Stomach smooth muscle (tissue), 2 donors: ENCODE measurements around the gene NECAP2.

Experiments
- H3K27ac ChIP-seq: one replicate; pipeline ENCODE4 v1.7.0; 2013; ENCODE audit warnings: mild to moderate bottlenecking, low read length, inconsistent platforms
- H3K27me3 ChIP-seq, 2 donors: one replicate each; pipeline ENCODE4 v1.7.0; 2013; ENCODE audit warnings: low read length in 2 of 2; ENCODE audit not compliant: insufficient read depth in 2 of 2, control insufficient read depth in 1 of 2
- H3K36me3 ChIP-seq, 2 donors: one replicate each; pipeline ENCODE4 v1.7.0; 2013; ENCODE audit warnings: low read length in 2 of 2; ENCODE audit not compliant: control insufficient read depth in 2 of 2, insufficient read depth in 2 of 2
- H3K4me1 ChIP-seq: one replicate; pipeline ENCODE4 v1.7.0; 2013; ENCODE audit warnings: low read length; ENCODE audit not compliant: control insufficient read depth, insufficient read depth
- H3K4me3 ChIP-seq, 2 donors: one replicate each; pipeline ENCODE4 v1.7.0; 2013; ENCODE audit warnings: low read length in 2 of 2
- H3K9ac ChIP-seq, 2 donors: one replicate each; pipeline ENCODE4 v1.7.0; 2013; ENCODE audit warnings: low read length in 2 of 2, mild to moderate bottlenecking in 1 of 2
- H3K9me3 ChIP-seq, 2 donors: one replicate each; pipeline ENCODE4 v1.7.0; 2013; ENCODE audit warnings: low read length in 2 of 2; ENCODE audit not compliant: control insufficient read depth in 2 of 2
- donor health status: healthy.
- donor health status: Pancreatic carcinoma.

NECAP2 gene, protein sequence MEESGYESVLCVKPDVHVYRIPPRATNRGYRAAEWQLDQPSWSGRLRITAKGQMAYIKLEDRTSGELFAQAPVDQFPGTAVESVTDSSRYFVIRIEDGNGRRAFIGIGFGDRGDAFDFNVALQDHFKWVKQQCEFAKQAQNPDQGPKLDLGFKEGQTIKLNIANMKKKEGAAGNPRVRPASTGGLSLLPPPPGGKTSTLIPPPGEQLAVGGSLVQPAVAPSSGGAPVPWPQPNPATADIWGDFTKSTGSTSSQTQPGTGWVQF

DNA sequence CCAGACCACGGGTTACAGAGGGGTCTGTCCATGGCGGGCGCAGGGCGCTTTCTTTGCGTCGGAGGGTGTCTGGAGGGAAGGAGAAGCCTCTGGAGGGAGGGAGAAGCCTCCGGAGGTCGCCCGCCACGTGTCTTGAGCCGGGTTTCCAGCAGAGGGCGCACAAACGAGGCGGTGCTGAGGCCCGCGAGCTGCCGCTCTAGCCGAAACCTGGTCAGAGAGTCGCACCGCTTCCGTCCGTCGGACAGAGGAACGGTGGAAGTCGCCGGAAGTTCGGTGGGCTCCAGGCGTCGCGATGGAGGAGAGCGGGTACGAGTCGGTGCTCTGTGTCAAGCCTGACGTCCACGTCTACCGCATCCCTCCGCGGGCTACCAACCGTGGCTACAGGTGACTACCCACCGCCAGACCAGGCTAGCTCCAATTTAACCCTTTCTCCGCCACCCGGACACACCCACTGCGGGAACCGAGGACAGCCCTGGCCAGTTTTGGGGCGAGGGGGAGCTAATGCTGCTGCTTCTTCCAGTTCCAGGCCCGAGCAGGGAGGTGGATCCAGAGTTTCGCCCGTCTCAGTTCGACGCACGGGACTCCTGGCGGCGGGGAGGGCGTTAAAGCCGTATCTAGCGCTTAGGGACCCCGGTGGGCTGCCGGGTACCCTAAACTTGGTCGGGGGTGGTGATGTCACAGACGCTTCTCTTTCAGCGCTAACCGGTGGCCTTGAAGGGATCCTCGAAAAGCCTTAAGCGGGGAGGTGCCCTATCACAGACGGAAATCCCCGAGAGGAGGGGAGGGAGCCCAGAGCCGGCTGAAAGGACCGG is at the start of gene NECAP2:
NECAP2 (plus strand) TSS at position 255 of the 812 bp plus-strand sequence; CDS start at position 293, 38 bp downstream.
- peaks cover 9 to 12% of the 10 kb centered on the region in 2 donors for H3K36me3 ChIP-seq
- no peaks in the 10 kb centered on the region for H3K27me3 ChIP-seq
- H3K4me1 ChIP-seq, result peaks cover 18% of the 10 kb centered on the region
- H3K4me3 ChIP-seq, result peak within 1 kb of the TSS; percentile 99 to 100
- peak within 1 kb of the TSS; percentile 93 to 96 for H3K9ac ChIP-seq
- no peaks in the 10 kb centered on the region for H3K9me3 ChIP-seq
- peak within 1 kb of the TSS; percentile 58 for H3K27ac ChIP-seq

DNA sequence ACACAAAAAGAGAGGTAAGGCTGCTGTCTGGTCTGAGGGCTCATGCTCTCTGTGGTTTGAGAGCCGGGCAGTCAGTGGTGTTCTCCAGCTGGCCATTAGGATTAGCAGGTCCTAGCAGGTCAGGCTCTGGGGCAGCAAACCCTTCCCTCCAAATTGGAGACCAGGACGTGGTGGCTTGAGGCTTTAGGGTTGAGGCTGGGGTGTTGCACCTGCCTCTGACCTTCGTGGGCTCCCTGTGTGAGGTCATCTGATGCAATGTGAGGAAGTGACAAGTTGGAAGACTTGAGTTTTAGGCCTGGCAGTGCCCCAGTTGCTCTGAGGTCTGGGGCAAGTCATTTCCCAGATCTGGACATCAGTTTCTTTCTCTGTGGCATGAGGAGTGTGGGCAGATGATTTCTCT is 49.1 kb upstream of the NECAP2 start:
- H3K27ac ChIP-seq, result no peak overlapping the region

DNA sequence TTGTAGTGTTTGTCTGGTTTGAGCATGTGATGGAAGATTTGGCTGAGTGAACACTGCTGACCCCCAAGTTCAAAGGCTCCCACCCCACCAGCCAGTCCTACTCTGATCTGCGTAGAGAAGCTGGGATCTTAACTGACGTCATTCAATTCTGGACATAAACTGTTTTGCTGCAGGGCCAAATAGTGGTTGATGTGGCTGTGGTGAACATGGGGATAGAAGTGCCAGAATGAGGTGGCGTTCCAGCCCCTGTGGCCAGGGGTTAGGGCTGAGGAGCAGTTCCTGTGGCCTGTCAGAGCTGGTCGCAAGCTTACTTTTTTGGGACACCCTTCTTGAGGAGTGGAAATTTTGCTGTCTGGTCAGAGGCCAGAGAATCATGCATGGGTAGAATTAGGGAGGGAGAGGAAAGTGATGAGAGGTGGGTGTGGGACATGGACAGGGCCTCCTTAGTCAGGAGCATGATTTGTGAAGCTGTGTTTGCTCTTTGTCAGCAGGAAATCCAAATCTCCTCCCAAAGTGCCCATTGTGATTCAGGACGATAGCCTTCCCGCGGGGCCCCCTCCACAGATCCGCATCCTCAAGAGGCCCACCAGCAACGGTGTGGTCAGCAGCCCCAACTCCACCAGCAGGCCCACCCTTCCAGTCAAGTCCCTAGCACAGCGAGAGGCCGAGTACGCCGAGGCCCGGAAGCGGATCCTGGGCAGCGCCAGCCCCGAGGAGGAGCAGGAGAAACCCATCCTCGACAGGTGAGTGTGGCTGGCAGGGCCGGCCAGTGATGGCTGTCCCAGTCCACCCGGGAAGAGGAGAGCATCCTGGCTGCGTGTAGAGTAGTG is 47.6 kb upstream of the NECAP2 start:
- Histone ChIP-seq H3K9ac (peak overlapping the region in 1 of 2 donors; percentile 13), H3K27me3 (no peaks in the 10 kb centered on the region), H3K27ac (peak overlapping the region; percentile 11), H3K4me1 (peaks cover 42% of the 10 kb centered on the region), H3K36me3 (peaks cover 27 to 31% of the 10 kb centered on the region in 2 donors), H3K9me3 (no peaks in the 10 kb centered on the region), H3K4me3 (no peak overlapping the region)

More for the DNA sequence above, 49.1 kb upstream of the NECAP2 start:
- H3K4me3 ChIP-seq, result no peak overlapping the region
- peaks cover 51% of the 10 kb centered on the region for H3K4me1 ChIP-seq
- H3K27me3 ChIP-seq, result no peaks in the 10 kb centered on the region
- H3K36me3 ChIP-seq, result peaks cover 20 to 23% of the 10 kb centered on the region in 2 donors
- no peaks in the 10 kb centered on the region for H3K9me3 ChIP-seq
- H3K9ac ChIP-seq, result peak overlapping the region in 1 of 2 donors; percentile 29

DNA sequence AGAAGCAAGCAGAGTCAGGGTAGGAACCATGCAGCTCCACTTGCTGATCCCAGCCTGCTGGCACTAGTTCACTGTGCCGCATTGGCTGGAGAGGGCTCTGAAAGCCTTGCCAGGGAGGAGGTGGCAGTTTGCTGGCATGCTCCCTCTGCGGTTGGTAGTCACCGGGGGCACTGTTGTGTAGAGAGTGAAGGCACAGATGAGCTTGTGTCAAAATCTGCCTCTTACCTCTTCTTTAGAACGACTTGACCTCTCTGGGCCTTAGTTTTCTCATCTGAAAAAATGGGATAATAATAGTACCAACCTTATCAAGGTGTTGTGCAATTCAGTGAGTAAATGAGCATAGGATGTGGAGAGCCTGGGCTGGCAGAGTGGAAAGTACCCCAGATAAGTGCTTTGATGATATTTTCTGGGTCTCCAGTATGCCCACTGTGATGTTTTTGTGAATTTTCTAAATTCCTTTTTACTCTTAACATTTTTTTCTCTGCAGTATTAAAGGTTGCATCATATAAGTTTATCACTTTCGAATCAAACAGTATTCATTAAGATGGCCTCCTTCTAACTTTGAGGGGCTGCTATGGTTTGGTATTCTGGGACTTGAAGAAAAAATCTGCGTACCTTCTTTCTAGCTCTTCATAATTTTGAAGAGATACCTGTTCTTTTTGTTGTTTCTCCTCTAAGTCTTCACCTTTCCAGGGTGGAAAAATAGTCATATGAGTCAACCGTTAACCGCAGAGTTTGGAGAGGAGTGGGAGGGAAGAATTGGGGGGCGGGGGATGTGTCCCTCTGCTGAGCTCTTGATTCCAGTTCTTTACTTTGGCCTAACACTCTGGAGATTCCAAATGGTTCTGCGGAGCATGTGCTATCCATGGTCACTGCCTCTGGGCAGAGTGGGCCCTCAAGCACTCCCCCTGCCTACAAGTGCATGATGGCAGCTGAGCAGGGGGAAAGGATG is 46.7 kb upstream of the NECAP2 start:
- Histone ChIP-seq H3K4me3 (no peak overlapping the region), H3K27me3 (no peaks in the 10 kb centered on the region), H3K9me3 (no peaks in the 10 kb centered on the region), H3K9ac (peak overlapping the region in 1 of 2 donors; percentile 13), H3K36me3 (peaks cover 29 to 31% of the 10 kb centered on the region in 2 donors), H3K4me1 (peaks cover 42% of the 10 kb centered on the region), H3K27ac (no peak overlapping the region)

DNA sequence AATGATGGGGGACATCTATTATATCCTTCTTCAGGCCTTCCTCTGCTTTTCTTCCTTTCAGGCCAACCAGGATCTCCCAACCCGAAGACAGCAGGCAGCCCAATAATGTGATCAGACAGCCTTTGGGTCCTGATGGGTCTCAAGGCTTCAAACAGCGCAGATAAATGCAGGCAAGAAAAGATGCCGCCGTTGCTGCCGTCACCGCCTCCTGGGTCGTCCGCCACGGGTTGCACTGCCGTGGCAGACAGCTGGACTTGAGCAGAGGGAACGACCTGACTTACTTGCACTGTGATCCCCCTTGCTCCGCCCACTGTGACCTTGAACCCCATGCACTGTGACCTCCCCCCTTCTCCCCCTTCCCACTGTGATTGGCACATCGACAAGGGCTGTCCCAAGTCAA is 45.5 kb upstream of the NECAP2 start:
- Histone ChIP-seq H3K9ac (no peak overlapping the region), H3K27ac (no peak overlapping the region), H3K9me3 (no peaks in the 10 kb centered on the region), H3K4me3 (no peak overlapping the region), H3K36me3 (peaks cover 31 to 34% of the 10 kb centered on the region in 2 donors), H3K27me3 (no peaks in the 10 kb centered on the region), H3K4me1 (peaks cover 39% of the 10 kb centered on the region)

DNA sequence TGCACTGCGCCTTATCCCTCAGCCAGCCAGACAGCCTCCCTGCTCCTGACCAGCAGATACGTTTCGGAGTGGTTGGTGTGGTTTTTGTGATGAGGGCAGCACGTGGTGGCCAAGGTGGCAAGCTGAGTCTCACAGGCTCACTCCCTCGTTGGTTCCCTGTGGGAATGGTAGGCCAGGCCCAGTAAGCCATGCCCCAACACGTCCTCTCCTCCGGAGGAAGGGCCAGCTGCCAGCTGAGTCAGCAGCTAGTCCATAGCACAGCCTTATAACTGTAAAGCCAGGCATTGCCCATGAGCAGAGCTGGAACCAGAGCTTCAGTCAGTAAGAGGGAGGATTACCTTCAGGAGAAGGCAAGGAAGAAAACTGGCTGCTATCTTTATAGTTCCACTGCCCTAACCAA is 43.9 kb upstream of the NECAP2 start:
- H3K9ac ChIP-seq, result no peak overlapping the region
- H3K27me3 ChIP-seq, result no peaks in the 10 kb centered on the region
- no peaks in the 10 kb centered on the region for H3K9me3 ChIP-seq
- no peak overlapping the region for H3K4me3 ChIP-seq
- peaks cover 28% of the 10 kb centered on the region for H3K4me1 ChIP-seq
- H3K27ac ChIP-seq, result no peak overlapping the region
- peaks cover 31 to 34% of the 10 kb centered on the region in 2 donors for H3K36me3 ChIP-seq

DNA sequence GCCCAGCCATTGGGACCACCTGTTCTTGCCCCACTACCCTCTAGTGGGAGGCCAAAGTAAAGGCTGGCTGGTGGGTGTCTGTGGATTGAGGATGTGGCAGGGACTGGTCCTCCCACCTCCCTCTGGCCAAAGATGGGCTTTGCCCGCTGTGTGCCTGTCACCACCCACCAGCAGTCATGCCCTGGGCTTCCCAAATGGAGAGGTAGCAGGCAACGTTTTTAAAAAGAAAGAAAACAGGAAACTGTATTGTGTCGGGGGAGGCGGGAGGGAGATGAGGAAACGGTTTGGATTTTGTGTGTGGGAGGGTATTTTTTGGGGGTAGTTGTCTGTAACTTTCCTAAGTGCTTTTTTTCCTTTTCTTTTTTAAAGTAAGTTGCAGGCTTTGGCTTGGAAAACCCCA is 43.4 kb upstream of the NECAP2 start:
- Histone ChIP-seq H3K27me3 (no peaks in the 10 kb centered on the region), H3K4me1 (peaks cover 23% of the 10 kb centered on the region), H3K9ac (no peak overlapping the region), H3K9me3 (no peaks in the 10 kb centered on the region), H3K4me3 (no peak overlapping the region), H3K36me3 (peaks cover 31 to 34% of the 10 kb centered on the region in 2 donors), H3K27ac (no peak overlapping the region)

DNA sequence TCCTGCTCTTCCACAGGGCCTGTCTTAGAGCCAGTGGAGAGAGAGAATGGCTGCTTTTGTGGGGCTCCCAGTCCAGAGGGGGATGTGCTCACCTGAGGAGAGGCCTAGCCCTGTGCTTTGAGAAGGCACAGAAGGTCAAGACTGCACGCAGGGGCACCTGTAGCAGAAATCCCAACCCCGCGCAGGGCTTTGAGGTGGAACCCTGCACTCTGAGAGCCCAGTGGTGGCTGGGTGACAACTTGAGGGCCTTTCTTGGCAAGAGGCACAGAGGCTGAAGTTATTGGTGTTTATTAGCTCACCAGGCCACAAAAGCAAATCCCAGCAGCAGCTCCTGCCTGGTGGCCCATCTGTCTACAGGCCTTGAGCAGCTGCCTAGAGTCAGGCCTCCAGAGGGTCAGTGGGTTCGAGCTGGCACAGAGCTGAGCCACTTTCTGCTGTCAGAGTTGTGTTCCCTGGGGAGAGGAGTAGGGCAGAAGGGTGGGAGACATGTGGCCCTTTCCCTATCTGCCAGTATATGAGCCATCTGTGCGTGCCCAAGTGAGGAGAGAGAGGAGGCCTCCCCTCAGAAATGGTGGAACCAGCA is 42.1 kb upstream of the NECAP2 start:
- H3K36me3 ChIP-seq, result peaks cover 29 to 32% of the 10 kb centered on the region in 2 donors
- H3K27me3 ChIP-seq, result no peaks in the 10 kb centered on the region
- H3K4me3 ChIP-seq, result no peak overlapping the region
- peaks cover 10% of the 10 kb centered on the region for H3K4me1 ChIP-seq
- H3K27ac ChIP-seq, result no peak overlapping the region
- no peak overlapping the region for H3K9ac ChIP-seq
- H3K9me3 ChIP-seq, result no peaks in the 10 kb centered on the region

DNA sequence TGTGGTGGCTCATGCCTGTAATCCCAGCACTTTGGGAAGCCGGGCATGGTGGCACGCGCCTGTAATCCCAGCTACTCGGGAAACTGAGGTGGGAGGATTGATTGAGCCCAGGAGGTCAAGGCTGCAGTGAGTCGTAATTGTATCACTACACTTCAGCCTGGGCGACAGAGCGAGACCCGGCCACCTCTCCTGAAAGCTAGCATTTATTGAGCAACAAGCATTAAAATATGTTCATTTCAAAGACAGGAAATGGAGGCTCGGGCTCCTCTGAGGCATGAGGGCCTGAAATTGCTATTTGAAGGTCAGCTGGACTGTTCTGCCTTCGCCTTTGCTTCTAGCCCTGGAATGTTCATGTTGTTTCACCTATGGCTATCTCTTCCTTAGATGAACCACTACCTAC is 37.8 kb upstream of the NECAP2 start:
- Histone ChIP-seq H3K27ac (no peak overlapping the region), H3K4me1 (no peaks in the 10 kb centered on the region), H3K4me3 (no peak overlapping the region), H3K36me3 (peaks cover 0 to 7% of the 10 kb centered on the region in 2 donors), H3K9me3 (no peaks in the 10 kb centered on the region), H3K9ac (no peak overlapping the region), H3K27me3 (no peaks in the 10 kb centered on the region)
